NCI-H1694 treated with DMSO at 0.1 percent for 48 hours (cell line): ENCODE data around the gene SLC40A1.

ENCODE experiments used
- DNase-seq: peaks from one replicate; lab custom pipeline; 2025; lab: John Stamatoyannopoulos, UW

The SLC40A1 gene

DNA sequence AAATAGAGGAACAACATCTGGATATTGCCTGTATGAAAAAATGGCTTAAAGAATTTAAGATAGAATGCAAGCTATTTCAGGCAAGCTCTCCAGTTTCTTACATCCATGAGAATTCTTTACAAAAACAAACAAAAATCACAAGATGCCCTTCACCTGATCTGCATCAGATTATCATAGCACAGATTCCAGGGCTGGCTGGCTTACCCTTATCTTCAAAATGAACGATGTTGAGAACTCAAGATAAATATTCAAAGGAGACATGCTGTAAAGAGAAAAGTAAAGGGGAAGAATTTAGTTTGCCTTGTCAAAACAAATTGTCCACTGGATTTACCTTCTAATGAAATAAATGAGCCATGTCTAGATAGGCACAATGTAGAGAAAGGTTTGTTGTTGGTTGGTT lies 18.7 kb upstream of the SLC40A1 start:
- DNase-seq, result no peak

DNA sequence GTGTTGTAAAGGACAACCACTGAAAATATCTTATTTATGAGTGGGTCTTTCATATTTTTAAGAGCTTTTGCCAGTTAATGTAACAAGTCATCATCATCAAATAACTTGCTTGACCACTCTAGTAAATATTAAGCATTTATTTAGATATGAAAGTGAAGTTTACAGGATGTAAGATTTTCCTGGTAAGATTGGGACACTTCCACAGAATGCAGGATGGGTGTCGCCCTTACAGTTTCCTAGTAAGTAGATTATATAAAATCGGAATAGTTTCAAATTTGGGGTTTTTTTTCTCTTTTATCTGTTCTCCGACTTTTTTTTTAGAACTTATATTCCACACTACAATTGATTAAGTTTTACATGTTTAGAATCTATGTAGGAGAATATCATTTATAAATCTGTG lies 14.8 kb upstream of the SLC40A1 start:
- DNase-seq, result no peak

DNA sequence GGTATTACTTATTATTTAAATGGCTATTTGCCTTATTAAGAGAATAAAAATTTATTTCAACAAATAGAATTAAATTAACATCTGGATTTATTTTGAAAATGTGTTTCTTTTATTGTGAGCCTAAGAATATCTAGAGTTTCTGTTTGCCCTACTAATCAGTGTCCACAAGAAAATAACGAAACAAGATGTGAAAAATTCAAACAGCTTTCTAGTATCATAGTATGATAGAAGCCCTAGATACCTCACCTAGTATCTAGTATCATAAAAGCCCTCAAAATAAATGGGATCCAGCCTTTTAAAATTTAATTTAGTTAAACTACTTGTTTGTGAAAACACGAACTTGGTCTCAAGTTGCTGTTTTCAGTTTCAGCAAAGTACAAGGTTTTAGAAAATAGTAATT lies 13.7 kb upstream of the SLC40A1 start:
- DNase-seq, result no peak

DNA sequence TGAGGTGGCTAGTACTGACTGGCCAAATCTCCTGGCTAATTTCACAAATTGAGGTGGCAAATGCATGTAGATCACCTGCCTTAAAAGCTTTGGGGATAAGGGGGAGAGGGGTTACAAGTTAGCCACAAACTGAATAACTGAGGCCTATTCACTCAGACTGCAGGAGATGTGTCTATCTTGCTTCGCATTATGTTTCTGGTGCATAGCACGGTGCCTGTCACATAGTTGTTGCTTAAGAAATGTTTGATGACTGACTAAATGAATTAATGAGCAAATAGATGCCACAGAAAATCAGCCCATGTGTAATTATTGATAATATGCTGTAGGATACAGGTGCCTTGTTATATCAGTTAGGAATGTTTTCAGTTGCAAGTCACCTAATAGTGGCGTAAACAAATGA lies 12.5 kb upstream of the SLC40A1 start:
- no peak for DNase-seq

DNA sequence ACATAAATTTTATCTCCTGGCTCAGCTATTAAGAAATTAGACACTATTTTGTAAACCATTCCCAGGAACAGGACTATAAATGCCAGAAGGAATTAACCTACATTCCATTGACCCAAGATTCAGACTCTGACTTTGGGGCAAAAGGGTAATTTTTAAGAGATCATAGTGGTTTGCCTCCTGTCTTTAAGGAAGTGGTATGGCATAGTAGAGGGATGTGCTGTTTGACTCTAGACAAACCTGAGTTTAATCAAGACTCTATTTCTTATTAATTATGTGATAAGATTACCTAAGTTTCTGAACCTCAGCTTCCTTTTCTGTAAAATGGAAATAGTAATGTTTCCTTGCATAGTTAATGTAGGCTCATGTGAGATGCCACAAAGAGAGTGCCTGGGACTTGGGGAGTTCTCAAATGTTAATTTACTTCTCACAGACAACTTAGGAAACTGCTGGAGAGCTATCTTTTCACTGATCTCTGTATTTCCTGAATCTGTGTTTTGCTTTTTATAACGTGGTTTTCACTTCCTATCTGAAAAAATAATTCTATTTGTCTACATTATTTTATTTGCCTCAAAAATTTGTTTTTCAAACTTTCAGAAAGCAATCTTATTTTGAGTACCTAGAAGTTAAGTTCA lies 11.9 kb upstream of the SLC40A1 start:
- no peak for DNase-seq

DNA sequence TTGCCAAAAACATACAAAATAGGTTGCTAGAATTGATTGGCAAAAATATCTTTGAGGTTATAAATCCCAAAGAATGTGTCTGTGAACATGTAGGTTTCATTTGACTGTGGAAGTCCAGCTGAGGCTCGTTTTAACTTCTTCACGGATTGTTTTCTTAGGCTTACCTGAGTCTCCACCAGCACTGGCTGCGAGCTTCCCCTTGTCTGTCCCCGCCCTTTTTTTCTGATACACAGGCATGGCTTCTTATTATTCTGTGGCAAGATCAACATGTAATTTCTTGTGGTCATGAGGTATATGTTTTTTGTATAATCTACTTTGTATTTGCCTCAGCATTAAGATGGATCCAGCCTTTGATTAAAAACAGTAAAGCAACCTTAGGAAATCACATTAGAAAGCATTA lies 7.2 kb upstream of the SLC40A1 start:
- no peak for DNase-seq

DNA sequence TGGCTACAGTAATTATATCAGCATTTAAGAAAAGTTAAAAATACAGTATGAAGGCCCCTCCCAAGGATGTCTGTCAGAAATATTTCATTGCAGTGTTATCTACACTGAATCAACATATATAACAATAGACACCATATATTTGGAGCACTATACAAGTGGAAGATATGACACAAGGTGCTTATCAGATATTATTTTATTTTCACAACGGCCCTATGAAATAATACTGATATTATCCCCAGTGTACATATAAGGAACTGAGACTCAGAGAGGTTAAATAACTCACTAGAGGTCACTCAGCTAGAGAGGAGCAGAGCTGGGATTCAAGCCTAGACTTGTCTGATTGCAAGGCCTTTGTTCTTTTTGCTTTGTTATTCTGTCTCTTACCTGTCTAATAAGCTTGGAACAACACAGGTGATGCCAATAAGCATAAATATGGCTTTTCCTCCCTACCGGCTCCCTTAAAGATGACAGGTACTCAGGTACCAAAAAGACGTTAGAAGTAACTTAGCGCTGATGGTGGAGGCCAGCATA lies 4.7 kb upstream of the SLC40A1 start:
- no peak for DNase-seq

DNA sequence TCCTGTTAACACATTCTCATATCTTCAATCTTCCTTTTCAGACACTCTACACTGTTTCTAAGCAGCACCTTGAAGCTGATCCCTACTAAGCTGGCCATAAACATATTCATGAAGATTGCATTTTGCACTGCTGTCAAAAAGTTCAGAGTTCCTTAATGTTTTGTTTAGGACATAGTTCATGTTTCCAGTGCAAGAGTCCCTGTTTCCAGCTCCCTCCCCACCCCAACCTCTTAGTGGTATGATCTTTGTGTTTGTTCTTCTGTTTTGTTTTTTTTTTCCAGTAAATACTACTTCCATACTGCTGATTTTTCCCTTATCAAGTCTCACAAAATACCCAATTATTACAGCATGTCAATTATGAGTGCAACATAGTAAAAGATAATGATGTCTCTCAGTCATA lies 4.1 kb upstream of the SLC40A1 start:
- no peak for DNase-seq

DNA sequence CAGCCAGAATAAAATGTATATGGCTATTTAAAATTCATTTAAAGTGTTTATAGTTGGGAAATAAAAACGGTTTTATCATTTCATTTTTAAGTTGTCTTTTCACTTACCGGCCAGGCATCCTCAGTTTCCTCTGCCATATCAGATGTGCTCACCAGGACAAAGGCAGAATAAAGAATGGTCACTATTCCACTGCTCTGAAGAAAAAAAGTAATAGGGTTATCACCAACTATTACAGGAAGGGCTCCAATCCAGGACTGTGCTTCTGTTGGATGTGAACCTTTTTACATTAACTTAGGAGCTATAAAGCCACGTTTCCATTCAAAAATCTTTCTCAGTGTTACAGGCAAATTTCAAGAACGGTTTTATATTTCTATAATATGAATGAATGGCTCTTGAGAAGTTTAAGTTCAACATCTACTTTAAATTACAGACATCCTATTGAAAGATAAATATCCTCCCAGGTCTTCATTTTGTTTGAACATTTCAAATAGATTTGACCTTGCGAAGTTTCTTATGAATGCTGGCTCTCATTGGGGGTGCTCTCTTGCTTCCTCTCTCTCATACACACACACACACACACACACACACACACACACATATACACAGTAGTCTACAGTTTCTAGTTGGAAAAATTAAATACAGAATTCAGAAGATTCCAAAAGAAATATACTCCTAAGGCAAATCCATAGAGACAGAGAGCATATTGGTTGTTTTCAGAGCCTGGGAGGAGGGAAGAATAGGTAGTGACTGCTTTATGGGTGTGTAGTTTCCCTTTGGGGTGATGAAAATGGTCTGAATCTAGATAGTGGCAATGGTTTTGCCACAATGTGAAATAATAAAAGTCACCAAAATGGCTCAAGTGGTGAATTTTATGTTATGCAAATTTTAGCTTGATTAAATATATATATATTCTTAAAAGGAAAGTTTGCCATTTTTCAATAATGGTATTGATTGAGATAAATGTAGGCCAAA lies 2.9 kb upstream of the SLC40A1 start:
- no peak for DNase-seq

DNA sequence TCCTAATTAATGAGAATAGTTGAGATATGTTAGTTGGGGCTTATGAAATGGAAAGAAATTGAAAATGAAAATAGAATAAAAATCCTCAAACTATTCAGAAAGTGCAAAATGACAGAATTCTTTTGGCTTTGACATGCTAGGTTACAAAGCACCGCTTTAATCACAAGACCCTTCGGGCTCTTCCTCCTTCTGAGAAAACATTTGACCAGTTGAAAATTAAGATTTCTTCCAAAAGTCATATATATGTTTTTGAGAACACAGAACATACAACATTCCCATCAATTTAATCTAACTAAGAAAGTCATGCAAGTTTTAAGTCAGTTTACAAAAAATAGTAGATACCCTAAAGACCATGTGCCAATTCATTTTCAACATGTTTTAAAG lies 2.2 kb upstream of the SLC40A1 start:
- no peak for DNase-seq

DNA sequence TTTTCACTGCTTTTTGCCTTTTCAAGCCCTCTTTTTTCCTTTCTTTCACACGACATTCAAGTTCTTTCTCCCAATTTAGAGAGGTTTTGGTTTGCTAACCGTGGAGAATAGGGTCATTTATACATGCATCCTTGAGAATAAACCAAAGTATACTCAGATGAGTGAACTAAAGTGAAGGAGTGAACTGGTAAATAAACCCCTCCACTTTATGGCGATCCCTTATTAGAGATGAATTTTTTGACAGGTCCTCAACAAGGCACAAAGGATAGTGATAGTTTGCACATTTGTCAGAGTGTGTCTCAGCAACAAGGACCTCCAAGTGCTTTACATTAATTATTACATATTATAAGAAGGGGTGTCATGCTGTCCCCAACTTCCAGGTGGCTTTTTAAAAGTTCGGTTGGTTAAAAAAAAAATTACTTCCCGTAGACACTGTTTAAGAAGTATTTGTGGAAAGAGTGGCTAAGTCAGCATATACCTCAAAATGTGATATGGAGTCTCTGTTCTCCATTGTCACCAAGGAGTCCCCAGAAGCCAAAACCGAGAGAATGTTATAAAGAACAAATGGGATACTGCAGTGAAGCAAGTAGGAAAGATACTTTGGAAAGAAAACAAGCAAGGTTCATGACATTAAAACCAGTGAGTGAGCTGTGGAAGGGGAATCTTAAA lies 1.7 kb upstream of the SLC40A1 start:
- DNase-seq, result no peak

DNA sequence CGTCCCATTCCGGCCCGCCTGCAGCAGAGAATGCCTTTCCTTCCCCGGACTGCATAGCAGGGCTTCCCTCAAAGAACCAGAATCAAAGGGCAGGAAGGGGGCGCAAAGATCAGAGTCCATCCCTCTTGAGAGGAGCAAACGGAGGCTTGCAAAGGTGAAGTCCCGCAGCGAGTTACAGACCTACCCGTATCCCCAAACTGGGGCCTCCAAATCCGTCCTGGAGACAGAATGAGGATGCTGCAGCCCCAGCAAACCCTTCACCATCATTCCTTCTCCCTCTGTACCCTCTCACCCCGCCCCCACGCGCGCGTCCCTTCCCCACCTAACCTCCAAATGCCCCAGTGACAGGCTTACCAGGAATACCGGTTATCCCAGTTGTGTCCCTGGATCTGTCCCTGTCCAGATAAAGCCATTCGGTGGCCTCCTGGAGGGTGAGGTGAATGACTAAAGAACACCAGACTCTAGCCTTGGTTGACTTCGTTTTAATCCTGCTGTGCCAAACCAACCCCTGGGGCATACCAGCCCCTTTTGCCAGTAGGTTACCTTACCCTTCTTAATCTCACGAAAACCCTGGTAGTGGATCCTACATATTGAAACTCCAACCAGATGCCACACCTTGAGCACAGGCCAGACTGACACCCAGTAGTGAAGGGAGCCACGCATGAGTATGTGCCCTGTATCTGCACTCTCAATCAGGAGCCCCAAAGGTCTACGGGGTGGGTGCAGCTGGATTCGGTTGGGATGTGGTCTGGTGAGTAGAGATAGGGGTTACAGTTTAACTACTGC lies 961 bp upstream of the SLC40A1 start:
- no peak for DNase-seq

DNA sequence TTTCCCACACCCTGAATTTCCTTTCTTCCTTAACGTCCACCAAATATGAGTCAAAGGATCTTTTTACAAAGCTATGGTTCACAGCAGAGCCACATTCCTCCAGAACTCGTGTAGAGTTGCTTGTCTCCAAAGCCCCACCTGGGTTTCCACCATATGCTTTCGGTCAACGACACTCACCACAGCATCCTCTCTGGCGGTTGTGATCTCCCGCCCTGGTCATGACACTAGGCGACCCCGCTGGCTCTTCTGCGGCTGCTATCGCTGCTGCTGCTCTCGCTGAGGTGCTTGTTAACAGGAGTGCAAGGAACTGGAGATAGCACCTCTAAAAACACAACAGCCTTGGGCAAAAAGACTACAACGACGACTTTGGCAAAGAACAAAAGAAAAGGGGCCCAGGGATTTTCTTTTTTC lies 340 bp downstream of the SLC40A1 start:
- no peak for DNase-seq

DNA sequence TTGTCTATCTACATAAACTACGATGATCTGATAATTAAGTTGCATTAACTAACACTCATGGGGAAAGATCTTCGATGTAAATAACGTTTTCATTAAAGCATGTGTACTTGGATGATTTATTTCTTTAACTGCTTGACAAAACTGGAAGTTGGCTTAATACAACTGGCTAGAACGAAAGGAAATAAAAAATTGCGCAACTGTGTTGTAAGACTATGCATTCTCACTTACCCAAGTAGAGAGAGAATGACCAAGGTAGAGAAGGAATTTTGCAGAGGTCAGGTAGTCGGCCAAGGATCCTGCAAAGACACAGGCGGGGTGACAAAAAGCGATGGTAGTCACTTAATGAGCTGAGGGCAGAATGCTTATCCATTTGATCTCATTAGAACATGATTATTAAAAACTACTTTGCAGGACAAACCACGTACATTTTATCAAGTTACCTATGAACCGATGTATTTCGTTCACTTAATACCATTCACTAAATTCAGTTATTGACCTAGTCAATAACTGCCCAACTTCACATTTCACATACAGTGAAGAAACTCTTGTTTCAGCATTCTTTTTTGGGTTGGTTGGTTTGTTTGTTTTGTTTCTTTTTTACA lies 900 bp downstream of the SLC40A1 start:
- no peak for DNase-seq

DNA sequence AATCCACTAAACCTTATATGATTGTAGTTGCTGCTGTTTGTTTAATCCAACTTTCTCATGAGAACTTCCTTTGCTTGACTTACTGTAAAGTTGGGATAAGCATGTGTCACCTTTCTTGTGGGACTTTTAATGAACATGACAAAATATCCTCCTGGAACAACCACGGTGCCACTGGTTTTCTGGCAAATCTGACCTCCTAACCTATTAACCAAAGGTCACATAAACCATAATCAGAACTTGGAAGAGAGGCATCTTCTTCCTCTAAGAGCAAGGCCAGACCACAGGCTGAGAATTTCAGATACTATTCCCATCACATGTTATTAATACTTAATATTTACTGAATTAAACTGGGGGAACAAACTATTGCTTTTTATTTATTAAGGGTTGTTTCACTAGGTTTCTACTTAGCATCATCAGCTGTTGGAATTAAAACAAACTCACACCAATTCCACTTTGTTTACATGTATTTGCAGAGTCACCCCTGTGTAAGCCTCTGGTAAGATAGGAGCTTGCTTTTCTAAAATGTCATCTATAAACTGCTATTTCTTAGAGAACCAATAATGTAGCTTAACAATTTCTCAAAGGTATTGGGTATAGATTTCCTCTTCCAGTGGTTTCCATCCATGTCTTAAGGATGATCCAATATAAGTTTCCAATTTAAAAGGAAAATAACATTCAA lies 2.2 kb downstream of the SLC40A1 start:
- DNase-seq, result no peak

DNA sequence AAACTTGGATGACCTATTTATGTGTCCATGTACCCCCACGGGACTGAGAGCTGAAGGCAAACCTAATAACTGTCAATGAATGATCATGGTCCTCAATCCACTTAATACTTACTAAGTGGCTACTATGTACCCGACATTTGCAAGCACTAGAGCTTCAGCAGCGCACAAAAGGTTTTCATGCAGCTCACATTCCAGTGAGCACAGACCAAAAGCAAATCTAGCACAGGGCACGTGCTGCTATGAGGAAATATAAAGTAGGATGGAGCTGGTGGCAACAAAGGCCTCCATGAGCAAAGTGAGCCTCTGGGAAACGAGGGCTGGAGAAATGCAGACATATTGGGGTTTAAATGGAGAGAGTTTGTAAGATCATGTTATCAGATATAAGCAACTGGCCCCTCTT lies 3.5 kb downstream of the SLC40A1 start:
- no peak for DNase-seq

DNA sequence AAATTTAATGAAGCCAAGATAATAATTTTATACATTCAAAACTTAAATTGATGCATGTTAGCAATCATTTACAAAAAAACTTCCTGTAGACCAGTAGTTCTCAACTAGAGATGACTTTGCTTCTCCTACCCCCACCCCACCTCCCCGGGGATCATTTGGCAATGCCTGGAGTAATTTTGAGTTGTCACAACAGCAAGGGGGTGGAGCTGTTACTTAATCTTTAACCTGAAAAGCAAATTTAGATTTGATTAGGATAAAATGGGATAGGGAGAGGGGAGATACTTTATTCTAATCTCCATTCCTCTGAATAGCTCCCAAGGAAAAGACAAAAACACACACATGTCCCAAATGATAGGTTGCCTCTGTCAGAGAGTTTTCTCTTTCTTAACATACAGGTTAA lies 4.2 kb downstream of the SLC40A1 start:
- no peak for DNase-seq

DNA sequence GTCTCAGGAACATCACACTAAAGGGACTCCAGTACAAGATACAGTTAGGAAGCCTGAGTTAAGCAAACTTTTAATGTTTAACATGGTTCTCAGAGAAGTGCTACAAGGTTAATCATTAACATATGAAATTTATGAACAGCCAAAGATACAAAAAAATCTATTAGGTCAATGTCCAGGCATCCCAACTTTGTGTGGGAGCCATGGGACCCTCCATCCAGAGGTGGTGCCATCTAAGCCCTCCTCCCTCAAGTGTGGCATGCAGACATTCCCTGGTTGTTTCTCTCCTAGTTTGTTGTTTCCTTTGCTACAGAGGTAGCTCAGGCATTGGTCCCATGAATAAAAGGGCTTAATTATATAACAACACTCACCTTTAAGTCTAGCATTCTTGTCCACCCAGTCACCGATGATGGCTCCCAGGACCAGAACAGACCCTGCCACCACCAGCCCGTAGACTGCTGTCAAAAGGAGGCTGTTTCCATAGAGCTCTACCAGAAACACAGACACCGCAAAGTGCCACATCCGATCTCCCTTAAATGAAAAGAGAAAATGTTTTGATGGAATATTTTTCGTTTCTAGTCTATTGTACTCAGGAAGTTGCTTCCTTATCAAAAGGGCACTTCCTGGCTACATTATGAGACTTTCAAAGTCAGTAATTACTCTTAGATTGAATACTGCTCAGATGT lies 5.7 kb downstream of the SLC40A1 start:
- DNase-seq, result no peak

DNA sequence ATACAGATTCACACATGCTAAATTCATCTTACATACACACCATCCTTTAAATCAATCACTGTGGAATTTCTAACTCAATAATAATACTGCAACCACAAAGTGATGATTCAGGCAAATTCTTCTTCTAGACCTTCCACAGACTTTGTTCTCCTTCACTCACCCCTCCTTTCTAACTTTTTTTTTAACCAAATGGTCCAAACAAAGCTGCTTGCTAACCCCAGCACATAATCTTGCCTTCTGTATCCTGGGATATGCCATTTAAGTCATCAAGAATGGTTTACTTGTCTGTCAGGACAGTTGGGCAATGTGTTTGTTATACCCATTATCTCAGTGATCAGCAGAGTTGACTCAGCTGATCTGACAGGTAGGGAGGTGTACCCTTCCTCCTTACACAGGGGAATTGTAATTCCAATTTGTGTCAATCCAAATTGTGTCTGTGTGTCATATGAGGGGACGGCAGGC lies 10.0 kb downstream of the SLC40A1 start:
- DNase-seq, result no peak

DNA sequence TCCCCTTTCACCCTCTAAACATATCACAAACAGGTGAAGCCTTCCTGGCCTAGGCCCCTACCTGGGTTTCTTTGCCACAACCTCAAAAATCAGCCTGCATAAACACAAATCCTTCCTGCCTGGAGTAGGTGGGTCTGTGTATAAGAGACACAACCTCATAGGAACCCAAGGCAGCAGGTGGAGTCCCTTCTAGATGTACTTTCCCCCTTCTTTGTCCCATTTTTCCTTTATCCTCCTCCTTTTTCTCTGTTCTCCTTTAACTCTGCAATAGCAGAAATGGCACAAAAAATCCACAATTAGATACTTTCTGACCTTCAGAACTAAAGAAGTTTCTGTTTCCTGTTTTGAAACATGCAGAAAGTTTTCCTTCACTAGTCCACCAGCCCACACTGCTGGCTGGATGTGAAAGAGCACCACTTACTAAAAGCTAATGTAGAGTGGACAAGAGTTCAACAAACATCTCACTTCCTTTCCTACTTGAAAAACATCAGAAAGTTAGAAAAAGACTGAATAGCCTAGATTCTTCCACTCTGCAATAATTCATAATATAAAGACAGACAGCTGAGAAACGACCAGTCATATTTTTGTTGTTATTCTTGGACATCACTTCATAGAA lies 11.2 kb downstream of the SLC40A1 start:
- no peak for DNase-seq
